22Rv1 (cell line): ENCODE results near the gene DNASE1L2.

Experiments
- CTCF ChIP-seq: fragments of 450-650 bp; IDR thresholded peaks from 2 replicates; pipeline ENCODE4 v1.5.1; 2017; ENCODE audit warnings: mild to moderate bottlenecking
- ZFX ChIP-seq: fragments of 450-650 bp; IDR thresholded peaks from 2 replicates; pipeline ENCODE4 v1.6.1; 2017; ENCODE audit warnings: antibody characterized with exemption, borderline replicate concordance

GRCh38 chr16:2223221-2223941 is 12.9 kb upstream of the DNASE1L2 start, which contains the start of gene E4F1:
- no peak for TF ChIP-seq CTCF
- no peak for TF ChIP-seq ZFX
